M059J (cell line): Measurements from ENCODE around the gene B3GAT2. TPM values are rescaled to one million over a fixed set of nuclear protein-coding genes. Genes with fewer than 3 reads are reported as not detected.
A peak's percentile ranks its signal among the peaks of the same experiment; 100 is the strongest.

Experiments used
- DNase-seq: peaks from one replicate; pipeline ENCODE4 v3.0.0-alpha.2; 2012; ENCODE audit warnings: low read depth
- total RNA-seq: library from RNA; depleted of rRNA; stranded (reverse); fragments of >200 nt; shearing (Covaris generic); gene quantifications from 2 replicates; pipeline ENCODE4 v1.2.3, GENCODE V29; 2014

The B3GAT2 gene
- total RNA-seq, 1 experiment from 2014 or later = not detected

- DNase-seq = no peak
Observed at GRCh38 chr6:70900047-70900446, 56.8 kb downstream of the B3GAT2 start.

- no peak for DNase-seq
Observed at GRCh38 chr6:70894001-70894400, 62.9 kb downstream of the B3GAT2 start.

- DNase-seq = no peak
Observed at GRCh38 chr6:70889270-70889669, 67.6 kb downstream of the B3GAT2 start.

- DNase-seq = no peak
Observed at GRCh38 chr6:70886661-70887060, 70.2 kb downstream of the B3GAT2 start.

- DNase-seq = no peak
Observed at GRCh38 chr6:70886071-70886470, 70.8 kb downstream of the B3GAT2 start.

GRCh38 chr6:70884074-70884983 lies 72.5 kb downstream of the B3GAT2 start:
- DNase-seq = peak; percentile 60

- DNase-seq = no peak
Observed at GRCh38 chr6:70879496-70879895, 77.4 kb downstream of the B3GAT2 start.

GRCh38 chr6:70874181-70874913 lies 82.5 kb downstream of the B3GAT2 start:
- no peak for DNase-seq

GRCh38 chr6:70872469-70872868 lies 84.4 kb downstream of the B3GAT2 start:
- no peak for DNase-seq

- no peak for DNase-seq
Observed at GRCh38 chr6:70864401-70864800, 92.5 kb downstream of the B3GAT2 start.

GRCh38 chr6:70863343-70863742 lies 93.5 kb downstream of the B3GAT2 start:
- DNase-seq = no peak

- DNase-seq = no peak
Observed at GRCh38 chr6:70860920-70861319, 95.9 kb downstream of the B3GAT2 start.

GRCh38 chr6:70860045-70860444 lies 96.8 kb downstream of the B3GAT2 start:
- DNase-seq = no peak

GRCh38 chr6:70857387-70858077 lies 99.3 kb downstream of the B3GAT2 start:
- DNase-seq = no peak

- no peak for DNase-seq
Observed at GRCh38 chr6:70852667-70853246, 104.1 kb downstream of the B3GAT2 start.

- peak; percentile 9 for DNase-seq
Observed at GRCh38 chr6:70849348-70850069, 107.4 kb downstream of the B3GAT2 start.

GRCh38 chr6:70847106-70848084 lies 109.5 kb downstream of the B3GAT2 start:
- no peak for DNase-seq

GRCh38 chr6:70846207-70846835 lies 110.5 kb downstream of the B3GAT2 start:
- no peak for DNase-seq

GRCh38 chr6:70844301-70844700 lies 112.6 kb downstream of the B3GAT2 start:
- no peak for DNase-seq
